Astrocyte (in vitro differentiated cells and primary cell): ENCODE results near the gene TP53BP1.

Source experiments
- CTCF ChIP-seq: IDR thresholded peaks from 2 replicates; pipeline ENCODE4 v1.5.1; 2011; ENCODE audit warnings: low read depth, mild to moderate bottlenecking, inconsistent platforms, low read length, moderate library complexity; ENCODE audit not compliant: insufficient read depth
- EZH2 ChIP-seq: IDR thresholded peaks from 2 replicates; pipeline ENCODE4 v1.6.1; 2012; ENCODE audit warnings: mild to moderate bottlenecking, low read length, inconsistent platforms; ENCODE audit not compliant: insufficient read depth

- TF ChIP-seq CTCF: no peak
- TF ChIP-seq EZH2: no peak
Observed at GRCh38 chr15:43488790-43489189, 4.2 kb downstream of the TP53BP1 start.
